SK-N-DZ (cell line): Measurements from ENCODE around the gene HHIPL1. TPM values are rescaled to one million over a fixed set of nuclear protein-coding genes. Genes with fewer than 3 reads are reported as not detected.

Experiments
- DNase-seq: peaks from one replicate; pipeline ENCODE4 v3.0.0-alpha.2; 2015; ENCODE audit warnings: low spot score
- polyA plus RNA-seq, 2 experiments: library from polyadenylated mRNA; depleted of rRNA; stranded (reverse); fragments of >200 nt; gene quantifications; 2 replicates each; pipeline ENCODE4 v1.2.3, GENCODE V29; 2014

HHIPL1 gene
- not detected in 2 replicates for polyA plus RNA-seq (2014; cell fraction: cytosol; rRNA removed)
- not detected in 2 replicates for polyA plus RNA-seq (2014; cell fraction: nucleus; rRNA removed)

DNA sequence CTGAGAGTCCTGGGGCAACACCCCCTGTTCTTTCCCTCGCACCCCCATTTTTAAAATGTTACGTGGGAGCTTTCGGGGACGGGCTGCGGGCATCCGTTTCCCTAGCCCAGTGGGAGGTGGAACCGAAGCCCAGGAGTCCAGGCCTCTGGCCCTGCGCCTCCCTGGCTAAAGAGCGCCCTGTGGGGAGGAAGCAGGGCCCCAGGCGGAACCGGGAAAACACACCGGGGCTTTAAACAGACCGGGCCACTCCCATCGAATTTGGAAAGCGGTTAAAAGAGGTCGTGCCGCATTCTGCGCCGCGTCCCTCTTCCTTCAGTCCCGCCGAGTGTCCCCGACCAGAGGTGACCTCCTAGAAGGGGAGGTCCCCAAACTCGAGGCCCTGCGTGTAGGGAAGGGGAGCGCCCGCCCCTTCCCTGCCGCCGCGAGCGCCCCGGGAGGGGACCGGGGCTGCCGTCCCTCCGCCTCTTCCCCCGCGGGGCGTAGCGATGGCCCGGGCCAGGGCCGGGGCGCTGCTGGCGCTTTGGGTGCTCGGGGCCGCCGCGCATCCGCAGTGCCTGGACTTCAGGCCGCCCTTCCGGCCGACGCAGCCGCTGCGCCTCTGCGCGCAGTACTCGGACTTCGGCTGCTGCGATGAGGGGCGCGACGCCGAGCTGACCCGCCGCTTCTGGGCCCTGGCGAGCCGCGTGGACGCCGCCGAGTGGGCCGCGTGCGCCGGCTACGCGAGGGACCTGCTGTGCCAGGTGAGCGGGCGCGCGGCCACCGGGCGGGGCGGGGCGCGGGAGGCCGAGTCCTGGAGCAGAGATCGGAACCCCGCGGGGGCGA is at the start of gene HHIPL1:
Gene HHIPL1 (plus strand): TSS at position 407 of the 822 bp plus-strand sequence. CDS start 79 bp downstream, at position 486.
- DNase-seq = no peak

DNA sequence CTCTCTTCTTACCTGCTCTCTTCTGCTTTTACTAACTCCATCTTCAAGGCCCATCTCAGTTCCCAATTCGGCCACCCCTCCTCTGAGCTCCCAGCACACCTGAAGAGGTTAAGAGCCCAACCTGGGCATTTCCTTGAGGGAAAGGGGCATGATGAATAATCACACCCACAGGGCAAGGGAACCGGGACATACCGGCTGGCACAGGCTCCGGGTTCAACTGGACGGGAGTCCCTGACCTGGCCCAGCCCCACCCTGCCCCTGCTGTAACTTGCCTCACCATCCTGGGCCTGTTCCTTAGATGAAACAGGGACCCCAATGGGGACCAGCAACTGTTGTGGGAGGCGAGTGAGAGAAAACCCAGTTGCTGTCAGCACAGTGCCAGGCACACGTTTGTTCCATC is 49.4 kb upstream of the HHIPL1 start:
- DNase-seq = no peak

DNA sequence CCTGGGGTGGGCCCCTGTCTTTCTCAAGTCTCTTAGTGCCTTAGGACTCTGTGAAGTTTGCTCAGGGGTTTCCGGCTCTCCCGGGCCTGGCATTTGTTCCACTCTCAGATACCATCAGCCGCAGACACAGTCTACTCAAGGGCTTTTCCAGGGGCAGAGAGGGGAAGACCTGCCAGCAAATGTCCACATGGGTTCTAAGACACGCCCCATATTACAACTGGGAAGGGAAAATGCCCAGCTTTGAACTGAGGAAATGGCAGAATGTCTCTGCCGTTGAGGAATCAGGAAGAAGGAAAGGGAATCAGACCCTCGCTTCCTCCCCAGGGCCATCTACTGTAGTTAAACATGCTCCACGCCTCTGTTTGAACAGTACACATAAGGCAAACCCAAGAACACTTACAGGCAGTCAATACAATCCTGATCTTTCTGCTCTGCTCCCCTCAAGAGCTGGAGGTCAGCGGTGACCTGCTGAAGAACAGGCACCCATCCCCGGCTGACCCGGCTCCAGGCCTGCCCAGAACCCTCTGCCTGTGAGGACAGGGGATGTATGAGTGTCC is 48.8 kb upstream of the HHIPL1 start:
- no peak for DNase-seq

DNA sequence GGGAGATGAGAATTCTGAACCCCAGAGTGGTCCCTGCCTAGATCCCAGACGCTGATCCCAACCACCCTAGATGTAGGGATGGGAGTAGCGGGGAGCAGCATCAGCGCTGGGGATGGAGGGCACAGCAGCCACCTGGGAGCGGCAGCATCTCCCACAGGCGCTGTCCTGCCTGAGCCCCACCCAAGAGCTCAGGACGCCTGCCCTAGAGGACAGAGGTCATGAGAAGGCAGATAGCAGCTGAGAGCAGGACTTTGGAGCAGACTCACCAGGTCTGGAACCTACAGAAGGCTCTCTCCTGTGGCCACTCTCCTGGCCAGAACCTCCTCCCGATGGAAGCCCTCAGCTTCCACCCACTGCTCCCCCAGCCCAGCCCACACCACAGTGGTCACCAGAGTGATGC is 48.2 kb upstream of the HHIPL1 start:
- DNase-seq = no peak

DNA sequence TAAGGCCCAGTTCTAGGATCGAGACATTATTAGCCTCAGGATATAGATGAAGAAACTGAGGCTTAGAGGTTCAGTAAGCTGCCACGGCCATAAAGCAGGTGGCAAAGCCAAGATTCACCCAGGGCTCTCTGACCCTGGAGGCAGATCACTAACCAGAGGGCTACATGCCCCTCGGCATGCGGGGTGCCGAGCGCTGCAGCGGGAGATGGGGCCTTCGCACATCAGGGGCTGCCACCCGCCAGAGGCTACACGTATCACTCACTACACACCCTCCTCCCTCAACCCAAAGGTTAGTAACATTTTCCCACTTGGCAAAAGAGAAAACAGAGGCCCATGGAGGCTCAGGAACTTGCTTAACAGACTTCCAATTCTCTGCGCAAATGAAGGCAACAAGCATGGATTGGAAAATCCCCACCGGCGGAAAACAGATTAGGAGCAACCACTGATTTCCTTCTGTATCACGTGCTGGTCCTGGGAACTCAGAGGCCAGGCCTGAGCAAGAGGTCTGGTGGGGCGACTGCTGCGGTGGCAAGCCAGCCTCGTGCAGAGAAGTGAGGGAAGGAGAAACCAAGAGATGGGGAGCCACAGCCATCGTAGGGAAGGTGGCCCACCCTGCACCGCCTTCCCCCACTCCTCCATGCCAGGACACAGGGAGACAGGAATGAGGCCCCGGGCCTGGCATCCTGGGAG is 46.9 kb upstream of the HHIPL1 start:
- no peak for DNase-seq

DNA sequence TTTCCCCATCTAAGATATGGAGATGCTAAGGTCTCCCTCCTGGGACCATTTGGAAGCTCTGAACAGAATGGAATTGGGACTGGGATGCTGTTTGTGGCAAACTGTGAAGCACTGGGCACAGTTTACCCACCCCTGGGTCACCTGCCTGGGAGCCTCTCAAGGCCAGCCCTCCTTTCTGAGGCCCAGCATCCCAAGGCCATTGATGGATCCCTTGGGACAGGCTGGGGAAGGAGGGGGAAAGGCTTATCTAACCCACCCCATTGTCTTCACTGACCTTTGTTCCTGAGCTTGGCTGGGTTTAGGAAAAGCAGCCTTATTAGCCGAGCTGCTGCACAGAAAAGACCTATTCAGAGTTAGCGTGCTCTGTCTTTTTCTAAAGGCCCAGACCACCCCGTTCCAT is 46.2 kb upstream of the HHIPL1 start:
- no peak for DNase-seq

DNA sequence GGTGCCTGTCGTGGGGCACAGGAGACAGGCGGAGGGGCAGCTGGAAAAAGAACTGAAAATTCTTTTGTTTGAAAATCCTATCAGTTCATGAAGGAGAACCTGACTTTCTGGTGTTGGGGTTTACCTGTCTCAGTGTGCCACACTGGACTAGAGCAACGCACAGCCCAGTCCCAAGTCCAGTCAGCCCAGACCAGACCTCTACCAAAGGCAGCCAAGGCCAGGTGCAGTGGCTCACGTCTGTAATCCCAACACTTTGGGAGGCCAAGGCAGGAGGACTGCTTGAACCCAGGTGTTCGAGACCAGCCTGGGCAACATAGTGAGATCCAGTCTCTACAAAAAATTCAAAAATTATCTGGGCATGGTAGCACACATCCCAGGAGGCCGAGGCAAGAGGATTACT is 45.5 kb upstream of the HHIPL1 start:
- no peak for DNase-seq

DNA sequence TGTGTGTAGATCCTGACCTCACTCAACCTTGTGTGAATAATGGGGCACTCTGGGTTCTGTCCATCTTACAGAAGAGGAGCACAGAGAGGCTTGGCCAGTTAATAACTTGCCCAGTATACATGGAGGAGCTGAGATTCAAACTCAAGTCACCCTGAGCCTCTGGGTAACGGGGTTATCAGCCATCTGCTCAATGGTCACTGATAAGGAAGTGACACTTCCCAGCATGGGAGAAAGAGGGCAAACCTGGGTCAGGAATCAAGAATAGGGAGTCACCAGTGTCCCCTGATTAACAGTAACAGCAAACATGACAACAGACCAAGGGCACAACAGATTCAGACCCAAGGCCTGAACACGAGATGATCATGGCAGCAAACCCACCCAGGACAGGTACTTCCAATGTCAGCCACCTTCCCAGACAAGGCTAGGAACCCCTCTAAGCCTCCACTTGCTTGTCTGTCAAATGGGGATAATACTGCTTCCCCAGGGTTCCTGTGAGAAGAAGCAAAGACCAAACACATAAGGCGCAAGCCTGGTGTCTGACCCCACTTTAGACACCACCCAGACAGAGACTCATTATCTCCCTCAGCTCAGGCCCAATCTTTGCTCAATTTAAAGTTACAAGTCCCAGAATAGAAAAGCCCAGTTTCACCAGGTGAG is 44.6 kb upstream of the HHIPL1 start:
- no peak for DNase-seq

DNA sequence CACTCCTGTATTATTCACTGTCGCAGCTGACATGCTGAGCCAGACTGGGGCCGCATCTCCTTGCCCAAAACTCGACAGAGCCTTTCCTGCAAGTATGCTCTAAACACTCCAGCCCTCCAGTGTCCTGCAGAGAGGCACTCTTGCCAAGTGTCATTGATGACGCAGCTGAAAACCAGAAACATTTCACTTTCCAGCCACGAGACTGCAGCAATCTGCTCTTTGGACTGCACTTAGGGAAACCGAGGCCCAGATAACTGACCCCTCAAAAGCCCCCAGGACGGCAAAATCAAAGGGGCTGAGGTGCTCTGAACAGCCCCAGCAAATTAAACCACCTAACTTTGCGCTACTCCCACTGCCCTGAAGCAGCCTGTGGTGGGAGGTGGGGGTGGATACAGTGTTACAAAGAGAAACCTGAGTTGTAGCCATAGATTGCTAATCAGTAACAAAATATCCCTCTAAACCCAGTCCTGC is 43.5 kb upstream of the HHIPL1 start:
- DNase-seq = no peak

DNA sequence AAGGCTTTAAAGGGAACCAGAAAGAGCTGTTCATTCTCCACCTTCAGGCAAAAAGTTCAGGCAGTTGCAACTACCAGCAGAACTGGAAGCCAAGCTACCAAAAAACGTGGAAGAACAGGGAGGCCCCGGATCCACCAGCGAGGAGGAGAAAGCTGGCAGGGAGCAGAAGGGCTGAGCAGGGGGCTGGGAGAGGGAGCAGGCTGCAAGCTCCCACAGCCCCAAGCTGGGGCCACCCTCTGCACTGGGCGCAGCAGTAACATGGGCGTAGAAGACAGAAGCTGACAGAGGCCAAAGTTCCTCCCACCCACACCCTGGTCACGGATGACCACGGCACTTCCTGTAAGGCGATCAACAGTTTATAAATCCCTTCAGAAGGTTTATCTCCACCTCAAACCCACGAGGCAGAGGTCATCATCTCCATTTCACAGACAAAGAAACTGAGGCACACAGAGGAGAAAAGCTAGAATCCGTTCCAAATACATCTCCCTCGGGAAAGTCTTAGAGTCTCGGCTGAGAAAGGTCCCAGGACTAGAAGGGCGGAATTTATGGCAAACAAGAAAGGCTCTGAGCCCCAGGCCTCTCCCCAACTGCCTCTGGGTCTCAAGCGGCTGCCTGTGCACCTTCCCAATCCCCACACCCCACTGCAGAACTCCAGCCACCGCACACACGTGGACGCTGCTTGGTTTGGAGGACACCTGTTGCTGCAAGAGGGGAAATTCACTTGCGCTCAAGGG is 42.7 kb upstream of the HHIPL1 start:
- DNase-seq = no peak

DNA sequence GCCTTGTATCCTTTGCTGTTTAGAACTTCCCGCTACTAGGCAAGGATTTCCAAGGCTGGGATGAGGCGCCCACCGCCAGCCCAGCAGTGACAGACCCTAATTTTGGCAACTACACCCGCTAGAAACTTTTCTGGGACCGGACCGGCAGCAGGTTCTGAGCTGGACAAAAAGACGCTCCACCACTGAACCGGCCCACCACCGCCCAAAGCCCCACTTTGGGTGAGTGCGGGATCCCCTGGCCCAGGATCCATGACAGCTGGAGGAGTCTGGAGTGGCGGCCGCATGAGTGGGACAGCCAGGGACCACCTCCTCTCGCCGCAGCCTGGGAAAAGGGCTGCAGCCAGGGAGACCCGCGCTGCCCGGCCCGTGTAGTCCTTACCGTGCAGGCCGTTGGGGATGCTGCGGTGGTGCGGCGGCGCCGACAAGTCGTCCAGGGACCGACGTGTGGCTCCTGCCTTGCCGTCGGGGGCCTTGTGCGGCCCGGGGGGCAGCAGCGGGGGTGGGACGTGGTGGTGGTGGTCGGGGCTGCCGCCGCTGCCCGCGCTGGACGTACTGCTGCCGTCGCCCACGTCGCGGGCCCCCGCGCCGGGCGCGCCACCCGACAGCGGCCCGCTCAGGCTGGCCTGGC is 42.0 kb upstream of the HHIPL1 start:
- no peak for DNase-seq

DNA sequence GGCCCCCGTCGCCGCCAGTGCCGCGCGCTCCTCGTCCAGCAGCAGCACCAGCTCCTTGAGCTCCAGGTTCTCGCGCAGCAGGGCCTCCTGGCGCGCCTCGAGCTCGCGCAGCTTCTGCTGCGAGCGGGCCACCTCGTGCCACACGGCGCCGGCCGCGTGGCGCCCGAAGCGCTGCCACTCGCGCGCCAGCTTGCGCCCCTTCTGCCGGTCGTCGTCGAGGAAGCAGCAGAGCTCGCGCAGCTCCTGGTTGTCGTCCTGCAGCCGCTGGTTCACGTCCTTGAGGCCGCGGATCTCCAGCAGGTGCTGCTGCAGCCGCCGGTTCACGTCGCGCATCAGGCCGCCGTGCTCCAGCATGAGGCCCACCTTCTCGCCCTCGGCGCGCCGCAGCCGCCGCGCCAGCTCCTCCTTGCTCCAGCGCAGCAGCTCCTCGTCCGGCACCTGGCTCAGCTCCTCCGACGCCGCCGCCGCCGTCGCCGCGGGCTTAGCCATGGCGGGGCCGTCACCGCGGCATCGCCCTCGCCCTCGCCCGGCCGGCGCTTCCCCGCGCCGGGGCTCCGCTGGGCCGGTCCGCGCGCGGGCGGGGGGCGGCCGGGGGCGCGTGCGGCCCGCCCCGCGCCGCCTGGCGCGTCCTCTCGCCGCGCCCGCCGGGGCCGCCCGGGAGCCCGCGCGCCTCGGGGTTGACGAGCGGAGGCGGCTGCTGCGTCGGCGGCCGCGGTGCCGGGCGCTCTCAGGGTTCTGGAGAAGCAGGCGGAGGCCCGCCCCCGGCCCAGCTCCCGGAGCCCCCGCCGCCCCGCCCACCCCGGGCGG is 41.3 kb upstream of the HHIPL1 start, which contains the start of gene CCDC85C:
Gene CCDC85C (minus strand): TSS at position 737 of the 807 bp plus-strand sequence. CDS start 248 bp downstream, at position 489.
- peak; percentile 26 for DNase-seq

DNA sequence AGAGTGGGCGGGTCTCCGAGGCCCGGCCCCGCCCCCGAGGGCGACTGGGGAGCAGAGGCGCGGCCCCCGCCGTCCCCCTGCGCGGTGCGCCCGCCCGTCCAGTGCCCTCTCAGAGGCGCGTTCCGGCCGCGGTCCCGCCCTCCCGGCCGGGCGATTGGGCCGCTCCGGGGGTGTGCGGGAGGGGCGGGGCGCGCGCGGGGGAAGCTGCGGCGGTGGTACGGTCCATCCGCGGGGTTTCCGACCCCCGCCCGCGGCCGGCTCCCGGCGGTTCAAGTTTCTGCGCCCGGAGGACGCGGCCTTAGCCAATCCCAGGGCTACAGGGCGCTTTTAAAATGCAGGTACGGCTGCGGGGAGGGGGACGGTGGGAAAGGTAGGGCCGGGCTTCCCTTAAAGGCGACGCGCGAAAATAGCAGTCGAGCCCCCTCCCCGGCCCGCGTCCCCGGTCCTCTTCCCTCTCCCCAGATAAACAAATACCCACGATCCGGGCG is 40.6 kb upstream of the HHIPL1 start:
- DNase-seq = peak; percentile 89

DNA sequence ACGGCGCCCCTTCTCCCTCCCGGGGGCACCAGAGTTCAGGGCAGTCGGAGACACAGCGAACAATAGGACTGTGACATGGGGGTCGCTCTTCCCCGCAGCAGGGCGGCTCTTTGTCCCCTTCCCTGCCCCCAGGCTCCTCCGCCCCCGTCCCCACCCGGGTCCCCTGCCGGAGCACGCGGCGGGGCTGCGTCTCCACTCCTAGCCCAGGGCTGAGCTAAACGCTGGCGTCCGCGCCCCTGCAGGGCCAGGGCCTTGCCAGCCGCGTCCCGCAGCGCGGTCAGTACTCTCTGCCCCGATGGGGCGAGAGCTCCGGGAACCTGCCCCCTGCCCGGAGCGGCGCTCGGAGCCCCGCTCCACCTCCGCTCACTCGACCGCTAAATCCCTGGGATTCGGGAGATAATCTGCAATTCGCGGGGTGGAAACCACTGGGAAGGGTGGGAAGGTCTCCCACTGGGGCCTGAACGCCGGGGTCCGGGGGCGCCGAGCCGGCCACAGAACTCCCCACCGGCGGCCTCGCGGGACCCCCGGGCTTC is 40.1 kb upstream of the HHIPL1 start:
- DNase-seq = no peak

DNA sequence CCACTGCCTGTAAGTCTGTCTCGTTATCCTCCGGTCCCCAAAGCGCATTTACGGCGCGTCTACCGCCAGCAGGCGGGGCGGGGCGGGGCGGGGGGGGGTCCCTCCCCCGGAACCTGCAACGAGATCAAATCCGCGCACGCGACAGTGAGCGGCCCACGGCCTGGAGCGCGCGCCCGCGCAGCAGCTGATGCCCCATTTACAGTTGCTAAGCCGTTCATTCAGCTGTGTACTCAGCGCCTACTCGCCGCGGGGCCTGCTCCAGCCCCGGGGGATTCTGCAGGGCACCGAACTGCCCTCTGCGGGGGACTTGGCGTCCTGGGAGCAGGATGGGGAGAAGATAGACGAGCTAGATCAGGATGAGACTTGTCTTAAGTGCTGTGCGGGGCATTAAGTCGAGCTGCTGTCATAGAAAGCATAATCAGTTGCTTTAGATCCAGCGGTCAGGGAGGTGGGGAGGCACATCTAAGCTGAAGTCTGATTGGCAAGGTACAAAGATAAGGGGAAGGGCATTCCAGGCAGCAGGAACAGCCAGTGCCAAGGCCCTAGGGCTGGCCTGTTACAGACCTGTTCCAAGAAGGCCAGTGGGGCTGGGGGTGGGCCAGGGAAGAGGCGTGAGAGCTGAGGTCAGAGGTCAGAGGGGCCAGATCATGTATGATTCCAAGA is 39.5 kb upstream of the HHIPL1 start:
- peak; percentile 66 for DNase-seq

DNA sequence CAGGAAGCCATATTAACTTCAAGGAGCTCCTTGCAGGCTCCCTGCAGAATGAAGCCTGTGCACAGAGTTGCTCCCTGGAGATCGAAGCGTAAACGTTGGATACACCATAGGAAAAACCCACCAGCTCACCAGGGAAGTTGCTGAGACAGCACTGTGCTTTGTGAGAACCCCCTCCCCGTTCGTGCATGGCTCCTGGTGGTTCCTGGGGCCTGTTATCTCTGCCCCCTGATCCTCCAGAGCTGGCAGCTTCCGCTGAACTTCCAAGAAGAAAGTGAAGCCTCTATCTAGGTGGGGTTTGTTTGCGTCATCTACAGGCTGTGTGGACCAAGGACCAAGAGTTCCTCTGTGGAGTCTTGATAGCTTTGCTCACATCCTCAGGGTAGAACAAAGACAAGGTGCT is 38.6 kb upstream of the HHIPL1 start:
- DNase-seq = no peak

DNA sequence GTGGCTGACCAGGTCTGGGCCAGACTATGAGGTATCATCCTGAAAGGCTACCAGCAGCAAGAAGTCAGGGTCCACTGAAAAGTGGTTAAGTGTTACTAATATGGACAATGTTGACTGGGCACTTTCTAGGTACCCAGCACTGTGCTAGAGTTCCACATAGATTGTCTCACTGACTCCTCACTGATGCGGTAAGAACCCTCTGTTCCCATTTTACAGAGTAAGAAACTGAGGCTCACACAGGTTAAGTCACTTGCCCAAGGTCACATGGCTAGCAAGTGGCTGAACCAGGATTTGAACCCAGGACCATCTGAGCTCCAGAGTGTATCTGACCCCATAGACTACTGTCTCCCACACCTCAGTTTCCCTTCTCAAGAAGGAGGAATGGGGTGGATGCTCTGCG is 36.3 kb upstream of the HHIPL1 start:
- no peak for DNase-seq

DNA sequence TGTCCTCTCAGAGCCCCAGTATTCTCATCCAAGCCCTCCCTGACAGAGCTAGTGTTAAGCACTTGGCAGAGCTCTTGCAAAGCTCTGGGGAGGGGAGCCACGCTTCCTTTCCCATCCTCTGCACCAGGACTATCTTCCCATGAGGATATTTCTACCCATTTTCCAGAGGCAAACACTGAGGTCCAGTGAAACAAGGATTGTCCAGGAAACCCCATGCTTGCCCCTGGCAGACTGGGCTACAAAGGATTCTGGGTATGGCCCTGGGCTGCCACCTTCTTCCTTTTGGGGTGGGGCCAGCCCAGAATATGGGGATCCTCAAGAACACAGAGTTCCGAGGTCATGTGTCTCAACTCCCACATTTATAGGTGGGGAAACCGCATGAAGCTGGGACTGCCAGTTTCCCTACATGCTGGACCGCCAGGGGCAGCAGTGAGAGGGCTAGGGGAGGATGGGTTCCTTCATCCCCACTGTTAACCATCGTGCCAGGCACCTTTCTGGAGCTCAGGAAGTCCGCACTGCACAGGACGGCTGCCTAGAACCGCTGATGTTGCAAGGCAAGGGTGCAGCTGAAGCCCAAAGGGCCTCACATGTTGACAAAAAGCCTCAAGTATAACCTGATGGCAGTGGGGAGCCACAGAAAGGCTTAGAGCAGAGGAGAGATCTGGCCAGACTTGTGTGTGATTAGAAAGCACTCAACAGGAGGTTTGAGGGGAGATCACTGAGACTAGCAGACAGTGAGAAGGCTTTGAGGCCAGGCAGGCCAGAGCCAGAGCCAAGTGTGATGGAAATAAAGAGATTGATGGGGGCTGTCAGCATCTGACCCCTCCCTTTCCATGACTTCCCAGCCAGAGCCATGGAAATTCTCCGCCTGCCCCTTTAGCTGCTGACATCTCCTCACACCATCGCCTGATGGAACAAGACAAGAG is 35.4 kb upstream of the HHIPL1 start:
- no peak for DNase-seq
